Fibroblast of upper back skin (primary cell): Measurements from ENCODE around the gene AOX1.
"Not testable (repeated sequence)": the region's sequence is repeated elsewhere in the genome, so short reads cannot be mapped to it uniquely, and the experiment has no call there.

ENCODE experiments used
- DNase-seq: peaks from one replicate; pipeline ENCODE4 v3.0.0-alpha.2; 2013

Gene AOX1

DNA sequence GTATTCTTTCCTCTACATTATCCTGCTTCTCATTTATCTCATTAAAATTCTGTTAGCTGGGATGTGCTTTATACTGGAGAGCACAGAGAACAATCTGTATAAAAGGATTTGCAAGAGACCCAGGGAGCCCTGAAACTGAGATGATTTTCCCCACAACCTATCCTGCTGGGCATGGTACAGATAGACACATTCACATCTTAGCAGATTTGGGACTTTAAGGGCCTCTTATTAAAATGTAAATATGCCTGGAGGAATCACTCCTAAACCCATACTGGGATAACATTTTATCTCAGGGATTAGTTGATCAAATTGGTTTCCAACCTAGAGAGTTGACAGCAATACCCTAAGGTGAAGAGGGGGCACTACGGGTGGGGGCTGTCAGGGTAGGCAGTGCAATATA is 45.5 kb downstream of the AOX1 start:
- DNase-seq: no peak

DNA sequence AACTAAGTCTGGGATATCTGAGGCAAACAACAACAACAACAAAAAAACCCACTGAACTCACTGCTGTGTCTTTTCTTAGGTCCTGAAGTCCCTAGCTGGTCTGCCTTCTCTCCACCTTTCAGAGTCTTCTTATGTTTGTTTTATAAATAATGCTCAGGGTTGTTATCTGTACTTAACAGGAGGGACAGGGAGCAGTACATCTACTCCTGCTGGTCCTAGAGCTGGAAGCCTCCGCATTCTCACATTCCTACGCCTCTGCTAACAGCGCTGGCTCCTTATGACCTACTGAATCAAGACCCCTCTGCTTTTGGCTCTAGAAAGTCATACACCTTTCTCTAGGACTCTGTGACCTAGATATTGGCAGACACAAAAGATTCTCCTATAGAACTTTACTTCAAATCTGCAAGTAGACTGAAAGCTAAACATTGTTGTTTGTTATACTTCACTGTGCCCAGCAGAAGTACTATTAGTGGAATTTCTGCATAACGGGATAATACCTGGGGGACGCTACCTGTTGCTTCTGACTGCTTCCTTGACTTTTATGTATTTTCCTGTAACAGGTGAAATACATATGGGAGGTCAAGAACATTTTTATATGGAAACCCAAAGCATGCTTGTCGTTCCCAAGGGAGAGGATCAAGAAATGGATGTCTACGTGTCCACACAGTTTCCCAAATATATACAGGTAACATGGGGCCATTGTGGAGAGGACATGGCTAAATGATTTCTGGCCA is 48.6 kb downstream of the AOX1 start:
- no peak for DNase-seq

DNA sequence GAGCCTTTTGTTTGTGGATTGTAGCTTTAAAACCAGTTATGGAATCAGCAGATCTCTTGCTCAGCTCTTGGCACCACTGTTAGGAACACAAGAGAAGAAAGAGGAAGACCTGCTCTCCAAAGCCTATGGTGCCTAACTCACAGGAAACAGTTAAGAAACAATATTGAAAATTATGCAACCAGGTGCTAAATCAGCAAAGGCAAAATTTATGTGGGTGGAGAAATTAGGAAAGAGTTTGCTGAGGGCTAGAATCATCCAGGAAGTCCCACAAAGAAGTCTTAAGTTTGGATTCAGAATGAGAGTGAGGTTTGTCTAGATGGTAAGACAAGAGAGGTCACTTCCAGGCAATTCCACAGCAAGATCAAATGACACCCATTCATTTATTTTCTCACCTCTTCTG is 49.4 kb downstream of the AOX1 start:
- DNase-seq: no peak

DNA sequence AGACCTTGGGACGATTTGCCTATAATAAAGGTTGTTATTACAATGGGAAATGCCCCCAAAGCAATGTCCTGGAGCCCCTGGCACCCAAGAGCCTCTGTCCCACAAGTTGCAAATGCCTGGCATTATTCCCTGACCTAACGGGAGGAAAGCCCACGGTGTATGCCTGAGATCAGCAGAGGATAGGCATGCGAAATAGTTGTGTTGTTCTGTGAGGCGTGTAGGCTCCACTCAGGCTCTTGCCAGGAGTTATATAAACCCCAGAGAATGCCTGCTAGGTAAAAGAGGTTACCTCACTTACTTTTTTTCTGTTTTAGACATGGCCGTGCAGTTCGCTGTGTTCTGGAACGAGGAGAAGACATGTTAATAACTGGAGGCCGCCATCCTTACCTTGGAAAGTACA is 52.1 kb downstream of the AOX1 start:
- no peak for DNase-seq

DNA sequence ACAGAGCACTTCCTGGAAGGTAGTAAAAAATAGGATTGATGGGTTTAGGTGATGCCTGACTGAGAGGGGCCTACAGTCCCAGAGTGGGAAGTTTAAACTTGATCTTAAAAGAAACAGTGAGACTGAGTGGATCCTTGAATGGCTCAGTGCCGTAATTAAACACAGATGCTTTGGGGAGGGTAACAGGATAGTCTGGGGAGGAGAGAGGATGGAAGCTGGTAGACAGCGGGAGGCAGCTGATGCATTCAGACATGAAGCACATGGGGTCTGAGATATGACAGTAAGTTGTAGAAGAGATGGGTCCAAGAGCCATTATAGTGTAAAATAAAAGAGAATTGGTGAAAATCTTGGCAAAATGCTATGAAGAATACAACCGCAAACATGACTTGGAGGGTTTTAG is 54.4 kb downstream of the AOX1 start:
- peak; percentile 59 for DNase-seq

DNA sequence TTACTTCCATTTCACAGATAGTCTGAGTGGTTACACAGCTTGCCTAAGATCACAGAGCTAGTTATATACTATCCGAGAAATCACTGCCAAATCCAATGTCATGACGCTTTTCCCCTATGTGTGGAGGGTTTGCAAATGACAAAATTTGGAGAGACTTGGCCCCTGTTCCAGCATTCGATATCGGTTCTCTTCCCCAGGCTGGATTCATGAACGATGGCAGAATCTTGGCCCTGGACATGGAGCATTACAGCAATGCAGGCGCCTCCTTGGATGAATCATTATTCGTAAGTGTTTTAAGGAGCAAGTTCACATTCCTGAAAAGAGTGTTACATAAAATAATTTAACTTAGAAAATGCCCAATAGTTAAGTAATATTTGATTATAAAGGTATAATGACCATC is 55.1 kb downstream of the AOX1 start:
- no peak for DNase-seq

DNA sequence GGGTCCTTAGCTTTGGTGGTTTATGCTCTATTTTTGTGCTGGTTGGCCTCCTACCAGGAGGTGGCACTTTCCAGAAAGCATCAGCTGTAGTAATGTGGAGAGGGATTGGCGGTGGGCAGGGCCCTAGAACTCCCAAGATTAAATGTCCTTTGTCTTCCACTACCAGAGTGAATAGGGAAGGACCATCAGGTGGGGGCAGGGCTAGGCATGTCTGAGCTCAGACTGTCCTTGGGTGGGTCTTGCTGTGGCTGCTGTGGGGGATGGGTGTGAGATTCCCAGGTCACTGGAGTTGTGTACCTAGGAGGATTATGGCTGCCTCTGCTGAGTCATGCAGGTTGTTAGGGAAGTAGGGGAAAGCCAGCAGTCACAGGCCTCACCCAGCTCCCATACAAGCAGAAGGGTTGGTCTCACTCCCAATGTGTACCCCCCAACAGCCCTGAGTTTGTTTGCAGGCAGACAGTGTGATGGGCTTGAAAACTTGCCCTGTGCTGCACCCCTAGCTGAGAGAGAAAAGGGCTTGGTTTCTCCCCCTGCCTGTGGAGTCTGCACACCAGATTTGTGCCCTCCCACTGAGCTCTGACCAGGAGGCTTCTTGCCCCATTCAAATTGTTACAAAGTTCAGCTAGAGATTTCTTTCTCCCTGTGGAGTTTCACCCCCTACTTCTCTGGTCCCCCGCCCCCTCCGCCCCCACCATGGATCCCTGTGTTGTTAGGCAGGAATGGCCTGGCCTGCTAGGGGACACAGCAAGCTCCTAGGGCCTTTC is 62.9 kb downstream of the AOX1 start:
- not testable (repeated sequence) for DNase-seq

DNA sequence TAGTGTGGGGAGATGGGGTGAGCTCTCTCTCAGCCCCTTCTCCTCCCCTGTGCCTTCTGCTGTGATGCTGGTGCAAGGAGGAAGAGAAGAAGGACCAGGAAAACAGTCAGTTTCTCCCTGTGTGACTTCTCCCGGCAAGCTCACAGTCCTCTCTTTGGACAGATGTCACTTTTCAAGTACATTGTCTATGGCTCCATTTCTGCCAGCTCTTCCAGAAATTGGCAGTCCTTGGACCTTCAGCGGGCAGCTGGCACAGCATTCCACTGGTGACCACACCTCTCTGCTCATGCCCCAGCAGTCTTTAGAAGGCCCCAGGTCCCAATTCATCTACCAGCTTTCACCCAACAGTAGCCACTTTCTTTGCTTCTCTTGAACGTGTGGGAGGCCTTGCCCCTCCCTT is 63.9 kb downstream of the AOX1 start:
- no peak for DNase-seq

DNA sequence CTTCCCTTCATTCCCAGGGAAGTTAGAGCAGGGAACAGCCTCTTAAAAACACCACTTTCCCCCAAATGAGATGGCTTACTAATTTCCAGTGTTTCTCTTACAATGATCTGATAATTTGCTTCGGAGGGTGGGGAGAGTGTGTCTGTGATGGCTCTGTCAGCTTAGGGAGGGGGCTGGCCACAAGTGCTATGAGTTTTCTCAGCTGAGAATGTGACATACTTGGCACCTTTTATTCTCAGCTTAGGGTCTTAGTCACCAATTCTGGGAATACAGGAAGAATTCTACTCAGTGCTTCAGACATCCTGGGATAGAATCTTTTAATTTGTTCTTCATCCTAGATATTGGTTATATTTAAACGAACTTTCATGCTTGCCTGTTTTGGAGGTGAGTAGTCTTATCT is 64.4 kb downstream of the AOX1 start:
- peak; percentile 16 for DNase-seq

DNA sequence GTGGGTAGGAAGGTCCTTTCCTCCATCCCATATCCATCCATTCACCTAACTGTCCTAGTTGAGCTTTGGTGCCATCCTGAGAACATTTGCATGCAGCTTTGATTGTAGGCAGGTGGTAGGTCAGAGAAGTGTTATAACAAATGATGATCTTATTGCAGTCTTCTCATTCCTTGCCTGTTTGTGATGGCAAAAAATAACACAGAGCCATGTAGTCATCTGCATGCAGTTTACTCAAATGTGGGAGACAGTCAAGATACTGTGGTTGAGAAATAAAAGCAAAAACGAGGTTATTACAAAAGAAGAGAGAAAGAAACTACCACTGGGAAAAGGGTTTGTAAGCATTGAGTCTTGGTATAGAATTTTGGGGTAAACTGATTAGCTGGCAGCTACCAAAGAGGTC is 66.3 kb downstream of the AOX1 start:
- no peak for DNase-seq

DNA sequence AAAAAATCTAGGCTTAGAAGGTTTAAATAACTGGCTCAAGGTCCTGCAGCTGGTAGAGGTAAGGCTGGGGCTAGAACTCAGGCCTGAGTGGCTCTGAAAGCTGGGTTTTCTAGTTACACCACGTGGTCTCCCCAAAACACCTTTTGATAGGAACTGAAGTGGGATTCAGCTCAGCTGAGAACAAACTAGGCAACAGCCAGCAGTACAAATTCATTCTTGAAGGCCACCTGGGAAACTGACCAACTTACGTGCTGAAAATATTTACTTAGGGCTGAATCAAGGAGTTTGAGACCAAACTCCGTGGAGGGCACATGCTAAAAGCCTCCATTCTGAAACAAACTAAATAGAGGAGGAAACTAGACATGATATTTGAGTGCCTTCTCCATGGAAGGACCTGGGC is 67.2 kb downstream of the AOX1 start:
- no peak for DNase-seq

DNA sequence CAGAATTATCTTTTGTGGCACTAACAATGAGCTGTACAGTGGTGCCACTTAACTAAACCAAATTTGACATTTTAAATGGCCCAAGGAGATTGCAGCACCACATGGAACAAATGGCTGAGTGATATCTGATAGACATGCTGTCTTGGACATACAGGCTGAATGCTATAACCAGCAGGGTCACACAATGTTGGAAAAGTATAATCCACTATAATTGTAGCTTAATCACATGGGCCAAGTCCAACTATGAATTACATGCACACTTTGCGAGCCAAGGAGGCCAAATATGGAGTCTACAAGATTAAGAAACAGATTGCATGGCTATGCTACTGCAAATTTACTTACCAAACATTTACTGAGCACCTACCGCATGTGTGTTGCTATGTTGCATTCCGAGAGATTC is 69.0 kb downstream of the AOX1 start:
- no peak for DNase-seq

DNA sequence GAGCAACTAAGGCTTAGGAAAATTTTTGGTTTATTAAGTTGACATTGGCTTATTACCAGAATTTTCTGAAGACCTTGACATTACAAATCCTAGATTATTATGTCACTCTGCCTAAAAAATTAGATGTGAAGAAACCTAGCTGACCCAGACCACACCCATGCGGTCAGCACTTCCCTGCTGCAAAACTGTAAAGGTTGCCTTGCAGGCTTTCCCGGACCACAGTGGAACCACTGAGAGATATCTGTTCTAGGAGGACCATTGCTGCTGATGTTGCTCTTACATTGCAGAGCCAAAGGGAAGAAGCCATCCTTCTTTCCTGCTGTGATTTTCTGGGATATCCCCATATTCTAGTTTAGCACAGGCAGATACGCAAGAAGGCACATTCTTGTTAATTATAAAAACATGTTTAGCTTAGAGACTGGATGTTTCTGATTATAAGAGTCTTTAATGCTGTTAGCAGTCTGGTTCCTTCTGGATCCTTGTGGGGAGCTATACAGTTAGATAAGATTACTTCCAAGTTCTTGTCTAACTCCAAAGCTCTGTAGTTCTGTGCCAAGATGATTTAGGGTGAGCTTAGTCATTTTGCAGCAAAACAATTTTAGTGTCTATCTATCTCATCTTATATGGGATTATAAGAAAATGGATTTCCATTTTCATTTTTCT is 70.2 kb downstream of the AOX1 start:
- peak; percentile 25 for DNase-seq

DNA sequence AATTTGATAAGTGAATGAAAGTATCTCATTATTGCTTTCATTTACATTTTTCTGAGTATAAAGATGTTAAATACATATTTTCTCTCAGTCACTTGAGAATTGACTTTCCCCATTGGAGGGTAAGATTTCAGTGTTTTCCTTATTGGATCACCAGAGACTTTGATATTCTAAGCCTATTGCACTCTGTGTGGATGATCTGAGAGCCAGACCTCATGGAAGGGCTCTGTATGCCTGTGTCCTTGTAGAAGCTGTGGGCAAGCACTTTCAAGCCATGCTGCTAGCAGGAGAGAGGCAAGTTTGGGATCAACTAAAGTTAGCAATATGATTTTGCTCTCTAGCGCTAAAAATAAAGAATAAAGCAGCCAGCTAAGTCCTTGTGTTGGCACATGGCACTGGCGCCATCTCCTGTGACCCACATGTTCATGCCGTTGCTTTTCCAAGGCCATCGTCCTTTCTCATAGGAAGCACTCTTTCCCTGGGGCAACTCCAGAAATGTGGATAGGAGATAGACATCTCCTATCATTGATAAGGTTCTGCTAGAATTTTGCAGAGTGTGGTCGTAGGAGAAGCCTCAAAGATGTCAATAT is 72.6 kb downstream of the AOX1 start:
- DNase-seq: no peak

DNA sequence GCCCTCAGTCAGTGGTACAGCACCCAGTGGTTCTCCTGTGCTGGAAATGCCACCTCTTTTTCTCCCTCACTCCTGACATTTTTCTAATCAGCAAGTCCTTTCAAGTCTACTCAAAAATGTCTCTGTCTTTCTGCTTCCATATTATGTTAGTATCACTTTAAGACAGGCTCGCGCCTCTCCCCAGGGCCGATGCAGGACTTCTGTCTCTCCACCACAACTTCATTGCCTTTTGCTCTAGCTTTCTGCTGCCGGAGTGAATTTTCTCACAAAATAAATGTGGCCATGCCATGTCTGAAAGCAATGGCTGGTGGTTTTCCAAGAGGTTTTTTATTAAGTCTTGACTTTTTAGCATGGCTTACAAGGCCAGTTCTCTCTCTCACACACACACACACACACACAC is 73.6 kb downstream of the AOX1 start:
- no peak for DNase-seq

DNA sequence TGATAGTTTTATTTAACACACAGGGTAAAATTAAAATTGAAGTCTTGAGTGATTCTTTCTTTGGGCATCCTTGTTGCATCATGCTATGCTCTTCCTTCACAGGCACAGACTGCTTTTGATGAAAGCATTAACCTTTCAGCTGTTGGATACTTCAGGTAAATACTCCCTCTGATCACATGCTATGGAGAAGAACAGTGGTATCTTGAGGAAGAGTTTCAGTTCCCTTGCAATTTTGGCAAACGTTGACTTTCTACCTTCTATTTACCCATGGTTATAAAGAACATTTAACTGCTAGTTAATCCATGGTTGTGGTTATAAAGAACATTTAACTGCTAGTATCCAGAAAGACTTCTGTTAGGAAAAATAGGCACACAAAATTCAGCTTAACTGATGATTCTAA is 75.7 kb downstream of the AOX1 start:
- no peak for DNase-seq

DNA sequence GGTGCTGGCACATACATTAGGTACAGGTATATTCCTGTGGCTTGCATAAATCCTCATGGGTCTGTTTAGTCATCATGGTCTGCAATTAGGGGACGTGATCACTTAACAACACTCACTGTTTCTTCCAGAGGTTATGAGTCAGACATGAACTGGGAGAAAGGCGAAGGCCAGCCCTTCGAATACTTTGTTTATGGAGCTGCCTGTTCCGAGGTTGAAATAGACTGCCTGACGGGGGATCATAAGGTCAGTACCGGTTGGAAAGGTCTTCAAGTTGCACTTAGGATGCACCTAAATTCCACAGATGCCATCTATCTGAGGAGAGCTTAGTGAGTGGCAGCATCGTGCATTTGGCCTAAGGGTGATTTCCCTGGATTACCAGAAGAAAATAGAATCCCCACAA is 76.9 kb downstream of the AOX1 start:
- peak; percentile 50 for DNase-seq

DNA sequence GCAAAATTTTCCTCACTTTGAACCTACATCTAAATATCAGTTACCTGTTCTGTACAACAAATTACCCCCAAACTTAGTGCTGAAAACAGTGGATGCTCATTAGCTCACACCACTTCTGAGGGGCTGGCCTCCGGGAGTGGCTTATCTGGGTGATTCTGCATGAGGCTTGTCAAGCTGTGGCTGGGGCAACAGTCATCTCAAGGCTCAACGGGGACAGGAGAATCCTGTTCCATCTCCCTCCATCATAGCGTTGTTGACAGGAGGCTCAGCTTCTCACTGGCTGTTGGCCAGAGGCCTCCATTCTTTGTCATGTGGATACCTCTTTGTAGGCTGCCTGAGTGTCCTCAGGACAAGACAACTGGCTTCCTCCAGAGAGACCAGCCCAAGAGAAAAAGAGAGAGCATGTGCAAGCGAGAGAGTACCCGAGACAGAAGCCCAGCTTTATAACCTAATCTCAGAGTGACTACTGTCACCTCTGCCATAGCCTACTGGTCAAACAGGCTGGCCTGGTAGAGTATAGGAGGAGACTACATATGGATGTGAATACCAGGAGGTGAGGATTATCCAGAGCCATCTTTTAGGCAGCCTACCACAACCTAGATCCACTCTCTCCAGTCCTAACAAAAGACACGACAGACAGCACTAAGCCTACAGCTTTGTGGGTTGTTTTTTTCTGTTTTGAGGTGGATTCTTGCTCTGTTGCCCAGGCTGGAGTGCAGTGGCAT is 79.1 kb downstream of the AOX1 start:
- DNase-seq: no peak

DNA sequence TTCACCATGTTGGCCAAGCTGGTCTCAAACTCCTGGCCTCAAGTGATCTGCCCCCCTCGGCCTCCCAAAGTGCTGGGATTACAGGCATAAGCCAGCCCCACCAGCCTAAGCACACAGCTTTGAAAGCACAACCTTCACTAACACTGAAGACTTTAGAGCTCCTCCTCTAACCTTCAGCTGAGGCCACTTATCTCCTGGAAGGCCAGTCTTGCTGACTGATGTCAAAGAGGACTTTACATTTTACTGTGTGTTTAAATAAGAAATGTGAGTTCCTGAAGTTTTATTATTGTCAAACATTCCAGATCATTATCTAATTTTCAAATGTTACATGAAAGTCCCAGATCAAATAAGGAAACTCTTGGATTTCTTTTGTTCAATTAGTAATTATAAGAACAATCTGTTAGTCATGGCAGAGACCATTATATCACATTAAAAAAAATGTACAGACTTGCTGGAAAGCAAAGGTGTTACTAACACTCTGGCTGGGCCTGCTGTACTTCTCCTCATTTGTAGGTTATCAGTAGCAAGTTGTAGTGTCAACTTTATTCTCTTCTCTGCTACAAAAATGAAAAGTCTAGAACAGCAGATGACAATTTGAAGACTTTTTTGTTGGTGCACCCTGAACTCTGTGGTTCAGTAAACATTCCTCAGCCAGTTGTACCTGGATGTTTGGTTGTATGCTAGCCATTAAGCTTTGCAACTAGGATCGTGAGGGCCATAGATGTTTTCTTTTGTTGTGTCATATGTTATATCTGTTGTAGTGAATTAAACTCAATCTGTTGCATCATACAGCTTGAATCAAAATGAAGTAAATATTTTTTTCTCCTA is 80.0 kb downstream of the AOX1 start:
- no peak for DNase-seq

DNA sequence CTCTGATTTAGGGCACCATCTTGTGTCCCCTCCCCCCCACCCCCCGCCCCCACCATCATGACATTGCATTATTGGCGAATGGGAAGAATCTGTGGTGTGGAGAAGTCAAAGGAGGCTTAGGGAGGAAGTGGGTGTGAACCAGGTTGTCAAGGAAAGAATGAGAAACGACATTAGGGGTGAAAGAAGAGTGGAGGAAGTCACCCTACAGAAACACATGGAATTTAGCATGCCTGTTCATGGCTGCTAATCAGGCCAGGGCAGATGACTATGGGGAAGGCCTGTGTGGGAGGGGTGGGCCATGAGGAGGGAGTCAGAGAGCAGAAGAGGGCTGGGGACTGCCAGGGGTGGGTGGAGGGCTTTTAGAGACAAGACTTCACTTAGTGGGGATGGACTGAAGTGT is 81.6 kb downstream of the AOX1 start:
- DNase-seq: no peak

DNA sequence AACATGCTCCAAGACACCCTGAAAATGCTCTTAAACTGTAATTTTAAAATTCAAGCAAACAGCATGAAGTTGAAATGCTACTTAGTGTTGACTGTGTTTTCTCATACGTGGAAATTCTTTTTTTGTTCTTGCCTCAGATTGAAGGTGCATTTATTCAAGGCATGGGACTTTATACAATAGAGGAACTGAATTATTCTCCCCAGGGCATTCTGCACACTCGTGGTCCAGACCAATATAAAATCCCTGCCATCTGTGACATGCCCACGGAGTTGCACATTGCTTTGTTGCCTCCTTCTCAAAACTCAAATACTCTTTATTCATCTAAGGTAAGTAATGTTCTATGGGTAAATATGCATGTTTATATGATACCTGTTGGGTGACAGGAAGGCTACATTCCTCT is 82.7 kb downstream of the AOX1 start:
- no peak for DNase-seq

DNA sequence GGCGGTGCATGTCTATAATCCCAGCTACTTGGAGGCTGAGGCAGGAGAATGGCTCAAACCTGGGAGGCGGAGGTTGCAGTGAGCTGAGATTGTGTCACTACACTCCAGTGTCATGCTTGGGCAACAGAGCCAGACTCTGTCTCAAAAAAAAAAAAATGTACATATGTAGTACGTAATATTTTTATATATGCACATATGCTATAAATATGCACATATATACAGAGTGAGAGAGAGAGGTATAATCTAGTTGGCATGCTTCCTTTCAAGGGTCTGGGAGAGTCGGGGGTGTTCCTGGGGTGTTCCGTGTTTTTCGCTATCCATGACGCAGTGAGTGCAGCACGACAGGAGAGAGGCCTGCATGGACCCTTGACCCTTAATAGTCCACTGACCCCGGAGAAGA is 83.5 kb downstream of the AOX1 start:
- no peak for DNase-seq
